H9 (cell line): ENCODE data around the gene SOCS6. TPM values are rescaled to one million over a fixed set of nuclear protein-coding genes. Genes with fewer than 3 reads are reported as not detected.
"Not testable (repeated sequence)": the region's sequence is repeated elsewhere in the genome, so short reads cannot be mapped to it uniquely, and the experiment has no call there.

ENCODE experiments used
- DNase-seq: peaks from one replicate; pipeline ENCODE4 v3.0.0-alpha.2; 2017
- H2AFZ ChIP-seq: one replicate; pipeline ENCODE4 v1.6.1; 2013; ENCODE audit warnings: mild to moderate bottlenecking, low read length, control low read depth, moderate library complexity
- H2AK5ac ChIP-seq: 2 replicates; pipeline ENCODE4 v1.6.1; 2013; ENCODE audit warnings: low read length, control low read depth, mixed read lengths; ENCODE audit not compliant: insufficient read length
- H2BK120ac ChIP-seq: one replicate; pipeline ENCODE4 v1.6.1; 2013; ENCODE audit warnings: low read depth, mild to moderate bottlenecking, low read length, control low read depth, inconsistent platforms; ENCODE audit not compliant: poor library complexity, severe bottlenecking
- H2BK12ac ChIP-seq: 2 replicates; pipeline ENCODE4 v1.6.1; 2013; ENCODE audit warnings: low read length, control low read depth, mixed read lengths, low read depth; ENCODE audit not compliant: insufficient read length
- H2BK15ac ChIP-seq: 2 replicates; pipeline ENCODE4 v1.6.1; 2013; ENCODE audit warnings: low read depth, low read length, control low read depth
- H2BK20ac ChIP-seq: one replicate; pipeline ENCODE4 v1.6.1; 2013; ENCODE audit warnings: low read depth, mild to moderate bottlenecking, low read length, control low read depth, inconsistent platforms; ENCODE audit not compliant: poor library complexity, severe bottlenecking
- H2BK5ac ChIP-seq: 2 replicates; pipeline ENCODE4 v1.6.1; 2013; ENCODE audit warnings: low read length, control low read depth, mixed read lengths; ENCODE audit not compliant: insufficient read length
- H3K14ac ChIP-seq: 2 replicates; pipeline ENCODE4 v1.6.1; 2013; ENCODE audit warnings: low read length, control low read depth; ENCODE audit not compliant: insufficient read depth
- H3K18ac ChIP-seq: 2 replicates; pipeline ENCODE4 v1.6.1; 2013; ENCODE audit warnings: low read depth, mild to moderate bottlenecking, mixed read lengths, low read length, control low read depth; ENCODE audit not compliant: insufficient read length
- H3K23ac ChIP-seq: 2 replicates; pipeline ENCODE4 v1.6.1; 2013; ENCODE audit warnings: low read length, control low read depth, mixed read lengths, low read depth; ENCODE audit not compliant: insufficient read length
- H3K23me2 ChIP-seq: 2 replicates; pipeline ENCODE4 v1.6.1; 2013; ENCODE audit warnings: low read depth, mild to moderate bottlenecking, mixed read lengths, low read length, control low read depth; ENCODE audit not compliant: insufficient read length, poor library complexity, severe bottlenecking
- H3K27ac ChIP-seq: 2 replicates; pipeline ENCODE4 v1.5.1; 2013; ENCODE audit warnings: low read length, control low read depth, mixed read lengths, low read depth; ENCODE audit not compliant: insufficient read length
- H3K27me3 ChIP-seq: 2 replicates; pipeline ENCODE4 v1.6.1; 2013; ENCODE audit warnings: low read length, control low read depth, inconsistent platforms; ENCODE audit not compliant: insufficient read depth
- H3K4ac ChIP-seq: 2 replicates; pipeline ENCODE4 v1.6.1; 2013; ENCODE audit warnings: low read depth, mild to moderate bottlenecking, control low read depth, inconsistent platforms, low read length, moderate library complexity
- H3K4me1 ChIP-seq: 2 replicates; pipeline ENCODE4 v1.6.1; 2013; ENCODE audit warnings: low read length, control low read depth, inconsistent platforms; ENCODE audit not compliant: insufficient read depth
- H3K4me2 ChIP-seq: 2 replicates; pipeline ENCODE4 v1.6.1; 2013; ENCODE audit warnings: low read length, control low read depth, mixed read lengths; ENCODE audit not compliant: insufficient read length, insufficient read depth
- H3K56ac ChIP-seq: 2 replicates; pipeline ENCODE4 v1.6.1; 2013; ENCODE audit warnings: low read depth, mild to moderate bottlenecking, mixed read lengths, low read length, control low read depth; ENCODE audit not compliant: insufficient read length
- H3K79me1 ChIP-seq: 2 replicates; pipeline ENCODE4 v1.6.1; 2013; ENCODE audit warnings: low read depth, mild to moderate bottlenecking, moderate library complexity, low read length, control low read depth, inconsistent platforms; ENCODE audit not compliant: insufficient read depth, poor library complexity, severe bottlenecking
- H3K79me2 ChIP-seq: 2 replicates; pipeline ENCODE4 v1.6.1; 2013; ENCODE audit warnings: low read length, control low read depth, inconsistent platforms; ENCODE audit not compliant: insufficient read depth
- H3K9ac ChIP-seq: 2 replicates; pipeline ENCODE4 v1.6.1; 2013; ENCODE audit warnings: low read length, control low read depth, mixed read lengths; ENCODE audit not compliant: insufficient read length; ENCODE audit errors: extremely low read depth
- H3K9me3 ChIP-seq: one replicate; pipeline ENCODE4 v1.6.1; 2013; ENCODE audit warnings: low read depth, low read length, inconsistent platforms; ENCODE audit not compliant: control insufficient read depth
- H3T11ph ChIP-seq: one replicate; pipeline ENCODE4 v1.6.1; 2013; ENCODE audit warnings: mild to moderate bottlenecking, low read length, control low read depth, inconsistent platforms
- H4K20me1 ChIP-seq: one replicate; pipeline ENCODE4 v1.6.1; 2013; ENCODE audit not compliant: control insufficient read depth, insufficient read length, insufficient read depth
- H4K5ac ChIP-seq: 2 replicates; pipeline ENCODE4 v1.6.1; 2013; ENCODE audit warnings: low read depth, mild to moderate bottlenecking, mixed read lengths, low read length, control low read depth; ENCODE audit not compliant: insufficient read length
- H4K8ac ChIP-seq: replicated peaks from 2 replicates; pipeline ENCODE4 v1.6.1; 2013; ENCODE audit warnings: low read length, control low read depth, mixed read lengths, low read depth; ENCODE audit not compliant: insufficient read length
- H4K91ac ChIP-seq: 2 replicates; pipeline ENCODE4 v1.6.1; 2013; ENCODE audit warnings: low read depth, mild to moderate bottlenecking, moderate library complexity, mixed read lengths, low read length, control low read depth; ENCODE audit not compliant: insufficient read length
- H3K27ac Mint-ChIP-seq, 3 experiments: 2 replicates in 2 of 3; 3 replicates in 1 of 3; pipeline ENCODE4 v1.8.0; 2020 to 2021; ENCODE audit warnings: mixed read lengths in 3 of 3, mild to moderate bottlenecking in 1 of 3, moderate library complexity in 1 of 3
- H3K27me3 Mint-ChIP-seq: 2 replicates; pipeline ENCODE4 v1.8.0; 2021; ENCODE audit warnings: low read depth, mild to moderate bottlenecking, moderate library complexity, mixed read lengths
- H3K36me3 Mint-ChIP-seq, 3 experiments: 2 replicates in 2 of 3; 3 replicates in 1 of 3; pipeline ENCODE4 v1.8.0; 2020 to 2021; ENCODE audit warnings: low read depth in 3 of 3, mixed read lengths in 3 of 3; ENCODE audit not compliant: insufficient read depth in 1 of 3
- H3K4me1 Mint-ChIP-seq, 2 experiments: 2 replicates each; pipeline ENCODE4 v1.8.0; 2020; ENCODE audit warnings: mixed read lengths in 2 of 2
- H3K4me3 Mint-ChIP-seq, 2 experiments: 2 replicates in 1 of 2; 3 replicates in 1 of 2; pipeline ENCODE4 v1.8.0; 2020 to 2021; ENCODE audit warnings: mild to moderate bottlenecking in 2 of 2, mixed read lengths in 2 of 2, moderate library complexity in 1 of 2
- H3K9me3 Mint-ChIP-seq, 2 experiments: 2 replicates in 1 of 2; 3 replicates in 1 of 2; pipeline ENCODE4 v1.8.0; 2020; ENCODE audit warnings: mild to moderate bottlenecking in 2 of 2, mixed read lengths in 2 of 2, moderate library complexity in 1 of 2
- CTCF ChIP-seq: fragments of 200-600 bp; sonication (generic); conservative IDR thresholded peaks from 3 replicates; pipeline ENCODE4 v1.8.0; 2021; ENCODE audit warnings: antibody characterized with exemption, mild to moderate bottlenecking
- WGBS: extraction: QIAGEN DNeasy Blood & Tissue Kit; methylation state at CpG from one replicate; pipeline ENCODE4 v1.1.7; 2013; ENCODE audit warnings: missing lambda C conversion rate, low lambda C conversion rate, mixed read lengths; ENCODE audit not compliant: insufficient read length; ENCODE audit errors: extremely low coverage; 5-methylcytosine and 5-hydroxymethylcytosine counted together
- total RNA-seq: library from RNA; stranded (reverse); gene quantifications from 2 replicates; pipeline ENCODE4 v1.2.1, GENCODE V29; 2021

Gene SOCS6
- total RNA-seq, 1 experiment from 2014 or later = 24.5 TPM

DNA sequence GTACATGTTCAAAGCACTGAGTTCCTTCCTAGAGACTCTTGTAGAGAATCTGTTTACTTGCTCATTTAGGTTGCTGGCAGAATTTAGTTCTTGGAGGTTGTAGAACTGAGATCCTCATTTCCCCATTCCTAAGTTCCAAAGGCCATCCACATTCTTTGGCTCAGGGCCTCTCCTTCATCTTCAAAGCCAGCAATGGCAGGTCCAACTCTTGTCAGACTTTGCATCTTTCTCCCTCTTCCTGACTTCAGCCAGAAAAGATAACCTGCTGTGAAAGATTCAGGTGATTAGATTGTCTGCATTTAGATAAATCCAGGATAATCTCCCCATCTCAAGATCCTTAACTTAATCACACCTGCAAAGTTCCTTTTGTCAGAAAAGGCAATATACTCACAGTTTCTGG is 51.1 kb downstream of the SOCS6 start:
- Histone ChIP-seq H4K5ac (no peak overlapping the region), H3K18ac (no peak overlapping the region), H3K23me2 (no peaks in the 10 kb centered on the region), H2AK5ac (no peak overlapping the region), H3K56ac (no peak overlapping the region), H3K27ac (no peak overlapping the region), H4K8ac (no peak overlapping the region), H4K91ac (no peak overlapping the region), H2AFZ (no peak overlapping the region), H3K23ac (no peak overlapping the region), H3K14ac (no peak overlapping the region), H2BK120ac (no peak overlapping the region), H2BK5ac (no peak overlapping the region), H2BK12ac (no peak overlapping the region), H3K9me3 (peaks cover under 1% of the 10 kb centered on the region), H3K79me2 (no peaks in the 10 kb centered on the region), H2BK15ac (no peak overlapping the region), H3K4me2 (no peak overlapping the region), H3T11ph (no peak overlapping the region), H3K9ac (no peak overlapping the region), H3K4me1 (no peaks in the 10 kb centered on the region), H2BK20ac (no peak overlapping the region), H3K79me1 (no peaks in the 10 kb centered on the region), H4K20me1 (no peaks in the 10 kb centered on the region), H3K27me3 (no peaks in the 10 kb centered on the region), H3K4ac (no peak overlapping the region)
- H3K9me3 Mint-ChIP-seq = peaks cover under 1 to 1% of the 10 kb centered on the region in 2 experiments; a peak in 4 of 5 replicates
- H3K27me3 Mint-ChIP-seq = no peaks in the 10 kb centered on the region
- H3K36me3 Mint-ChIP-seq = peaks cover 5 to 15% (median 11%) of the 10 kb centered on the region in 3 experiments; a peak in 6 of 7 replicates
- TF ChIP-seq CTCF = no peak
- no peak for DNase-seq
- H3K4me1 Mint-ChIP-seq = peaks cover 6 to 16% of the 10 kb centered on the region in 2 experiments
- no peak overlapping the region for H3K4me3 Mint-ChIP-seq
- no peak overlapping the region for H3K27ac Mint-ChIP-seq

GRCh38 chr18:70348481-70348880 is 59.6 kb downstream of the SOCS6 start:
- not testable (repeated sequence) for H2BK12ac ChIP-seq

More at GRCh38 chr18:70348481-70348880, 59.6 kb downstream of the SOCS6 start:
- H3K27me3 ChIP-seq, H3K56ac ChIP-seq, H2AK5ac ChIP-seq, H4K5ac ChIP-seq, H2BK120ac ChIP-seq, H3K23ac ChIP-seq, H2BK5ac ChIP-seq, H4K91ac ChIP-seq, H3K18ac ChIP-seq, H4K8ac ChIP-seq, H3K27me3 Mint-ChIP-seq, H2BK15ac ChIP-seq, H4K20me1 ChIP-seq, H3K9me3 ChIP-seq, H3T11ph ChIP-seq, H3K79me2 ChIP-seq, H3K4me2 ChIP-seq, H3K4me1 ChIP-seq, H3K79me1 ChIP-seq, H3K9ac ChIP-seq, H3K14ac ChIP-seq, H3K4ac ChIP-seq, H2BK20ac ChIP-seq, H3K27ac ChIP-seq, H3K27ac Mint-ChIP-seq, H3K4me3 Mint-ChIP-seq, H2AFZ ChIP-seq, H3K23me2 ChIP-seq: not testable (repeated sequence)
- peaks cover 10 to 19% of the 10 kb centered on the region in 2 experiments for H3K4me1 Mint-ChIP-seq
- peaks cover 14 to 43% (median 34%) of the 10 kb centered on the region in 3 experiments for H3K36me3 Mint-ChIP-seq
- peaks cover 8 to 13% of the 10 kb centered on the region in 2 experiments; a peak in 4 of 5 replicates for H3K9me3 Mint-ChIP-seq
- no CpG with 5 or more reads among the region's 3 CpGs for WGBS
- DNase-seq = peak; percentile 83
